ENCODE data around the gene GPT2.
A peak's percentile ranks its signal among the peaks of the same experiment; 100 is the strongest.
"Not testable (repeated sequence)": the region's sequence is repeated elsewhere in the genome, so short reads cannot be mapped to it uniquely, and the experiment has no call there.

The GPT2 gene

DNA sequence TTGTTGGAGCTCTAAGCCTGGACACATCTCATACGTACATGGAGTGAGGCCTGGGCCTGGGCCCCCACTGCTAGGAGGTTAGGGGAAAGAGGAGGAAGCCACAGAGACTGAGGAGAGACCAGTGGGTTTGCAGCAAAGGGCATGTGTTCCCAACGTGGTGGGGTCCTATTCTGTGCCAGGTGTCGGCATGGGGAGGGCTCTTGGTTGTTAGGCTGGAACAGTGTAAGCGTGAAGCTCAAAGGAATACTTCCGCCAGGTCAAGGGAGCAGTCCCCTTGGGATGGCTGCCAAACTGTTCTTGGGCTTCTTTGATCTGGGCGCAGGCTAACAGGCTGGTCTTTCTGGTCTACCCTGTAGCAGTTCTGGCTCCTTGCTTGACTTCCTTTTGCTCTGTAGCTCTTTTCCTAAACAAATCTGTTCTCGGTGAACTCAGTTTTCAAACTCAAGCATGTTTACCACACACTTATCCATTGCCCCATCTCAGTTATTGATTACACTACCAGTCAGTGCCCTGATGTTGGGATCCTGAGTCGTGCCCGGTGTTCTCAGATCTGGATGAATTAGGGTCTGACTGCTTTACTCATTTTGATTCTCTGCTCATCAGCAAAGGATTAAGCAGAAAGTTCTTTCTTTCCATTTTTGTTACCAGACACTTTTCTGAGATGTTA, 36.4 kb downstream of the GPT2 start:
- DNase-seq (ENCODE audit: low read depth): no peak

DNA sequence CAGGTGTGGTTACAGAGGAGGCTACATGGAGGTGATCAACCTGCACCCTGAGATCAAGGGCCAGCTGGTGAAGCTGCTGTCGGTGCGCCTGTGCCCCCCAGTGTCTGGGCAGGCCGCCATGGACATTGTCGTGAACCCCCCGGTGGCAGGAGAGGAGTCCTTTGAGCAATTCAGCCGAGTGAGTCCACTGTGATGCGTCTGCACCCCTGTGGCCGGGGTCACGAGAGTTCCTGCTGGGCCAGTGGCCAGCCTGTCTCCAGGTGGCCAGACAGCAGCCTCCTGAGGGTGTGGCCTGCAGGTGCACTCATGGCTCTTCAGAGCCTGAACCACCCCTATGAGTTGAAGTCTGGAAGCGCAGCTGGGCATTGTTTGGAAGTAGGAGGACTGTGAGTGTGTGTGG, 38.1 kb downstream of the GPT2 start:
- DNase-seq (ENCODE audit: low read depth): no peak

DNA sequence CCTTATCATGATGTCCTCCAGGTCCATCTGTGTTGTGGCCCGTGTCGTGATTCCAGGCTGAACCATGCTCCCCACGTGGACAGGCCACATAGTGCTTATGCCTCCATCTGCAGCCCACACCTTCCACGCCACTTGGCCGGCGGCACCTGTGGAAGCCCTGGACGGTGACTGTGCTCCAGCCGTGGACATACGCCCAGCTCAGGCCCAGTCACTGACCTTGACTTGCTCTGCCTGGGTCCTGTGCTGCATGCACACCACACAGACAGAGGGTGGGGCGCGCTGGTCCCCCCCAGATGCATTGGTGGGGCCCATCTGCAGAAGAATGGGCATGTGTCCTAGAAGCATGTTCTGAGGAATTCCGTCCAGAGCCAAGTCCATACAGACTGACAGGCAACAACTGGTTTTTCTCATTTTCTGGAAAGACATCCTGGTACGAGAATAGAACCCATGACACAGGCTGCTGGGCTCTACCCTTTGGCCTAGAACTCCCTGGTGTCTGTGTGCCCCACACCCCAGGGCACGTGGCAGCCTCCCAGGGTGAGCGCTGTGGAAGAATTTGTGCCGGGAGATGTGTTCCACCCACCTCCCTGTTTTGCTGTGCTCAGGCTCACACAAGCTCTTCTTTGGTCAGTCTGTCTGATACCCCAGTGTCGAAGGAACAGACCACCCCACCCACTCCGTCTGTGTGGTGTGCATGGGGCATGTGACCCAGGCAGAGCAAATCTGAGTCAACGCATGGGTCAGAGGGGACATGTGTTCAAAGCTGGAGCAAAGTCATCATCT, 39.5 kb downstream of the GPT2 start:
- DNase-seq (ENCODE audit: low read depth): no peak

DNA sequence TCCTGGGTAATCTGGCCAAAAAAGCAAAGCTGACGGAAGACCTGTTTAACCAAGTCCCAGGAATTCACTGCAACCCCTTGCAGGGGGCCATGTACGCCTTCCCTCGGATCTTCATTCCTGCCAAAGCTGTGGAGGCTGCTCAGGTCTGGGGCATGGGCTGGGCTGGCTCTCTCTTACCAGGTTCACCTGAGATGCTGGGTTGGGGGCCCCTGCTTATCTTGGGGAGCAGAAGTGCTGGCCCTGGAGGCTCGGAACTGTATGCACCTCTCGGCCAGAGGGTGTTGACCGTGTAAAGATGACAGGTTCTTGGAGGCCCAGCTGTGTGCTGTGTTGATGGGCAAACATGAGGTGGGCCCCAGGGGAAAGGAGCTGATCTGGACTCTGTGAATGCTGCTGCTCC, 40.2 kb downstream of the GPT2 start:
- DNase-seq (ENCODE audit: low read depth): no peak

DNA sequence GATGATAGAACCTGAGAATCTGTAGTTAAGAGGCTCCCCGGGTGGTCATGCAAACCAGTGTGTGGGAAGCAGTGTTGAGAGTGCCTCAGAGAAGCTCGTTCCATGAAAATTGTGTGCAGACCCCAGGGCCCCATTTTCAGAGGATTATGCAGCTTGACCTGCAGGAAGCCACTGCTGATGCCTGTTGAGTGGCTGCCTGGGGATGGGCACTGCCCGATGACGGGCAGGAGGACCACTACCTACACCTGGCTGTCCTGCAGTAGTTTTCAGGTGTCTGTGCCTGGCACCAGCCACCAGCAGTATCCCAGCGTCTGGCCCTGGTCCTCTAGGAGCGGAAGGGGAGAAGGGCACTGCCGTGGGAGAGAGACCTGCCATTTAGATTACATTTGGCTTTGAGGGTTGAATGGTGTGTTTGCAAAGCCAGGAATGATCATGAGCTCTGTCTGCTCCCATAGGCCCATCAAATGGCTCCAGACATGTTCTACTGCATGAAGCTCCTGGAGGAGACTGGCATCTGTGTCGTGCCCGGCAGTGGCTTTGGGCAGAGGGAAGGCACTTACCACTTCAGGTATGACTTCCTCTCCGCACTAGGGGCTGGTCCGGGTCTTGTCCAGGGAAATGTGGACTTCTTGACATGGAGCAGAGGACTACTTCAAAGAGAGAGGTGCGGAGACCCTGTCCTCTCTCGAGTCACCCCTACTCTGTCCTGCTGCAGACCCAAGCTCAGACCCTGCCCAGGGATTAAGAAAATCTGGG, 42.5 kb downstream of the GPT2 start:
- DNase-seq (ENCODE audit: low read depth): no peak

DNA sequence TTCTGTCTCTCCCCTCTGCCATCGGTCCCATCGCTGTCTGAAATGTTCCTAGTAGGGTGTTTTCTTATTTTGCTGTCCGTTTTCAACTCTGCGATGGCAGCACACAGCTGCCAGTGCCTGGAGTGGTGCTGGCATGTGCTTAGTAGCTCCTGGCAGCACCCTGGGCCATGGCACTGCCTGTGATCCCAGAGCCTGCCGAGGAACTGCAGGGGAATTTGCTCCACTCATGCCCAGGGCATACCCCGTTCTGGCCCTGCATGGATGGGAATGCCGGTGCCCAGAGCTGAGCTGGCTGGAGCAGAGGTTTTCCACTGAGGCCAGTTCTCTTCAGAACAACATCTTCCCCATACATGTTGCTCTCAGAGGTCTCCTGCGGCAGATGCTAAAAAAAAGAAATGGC, 43.1 kb downstream of the GPT2 start:
- DNase-seq (ENCODE audit: low read depth): no peak

DNA sequence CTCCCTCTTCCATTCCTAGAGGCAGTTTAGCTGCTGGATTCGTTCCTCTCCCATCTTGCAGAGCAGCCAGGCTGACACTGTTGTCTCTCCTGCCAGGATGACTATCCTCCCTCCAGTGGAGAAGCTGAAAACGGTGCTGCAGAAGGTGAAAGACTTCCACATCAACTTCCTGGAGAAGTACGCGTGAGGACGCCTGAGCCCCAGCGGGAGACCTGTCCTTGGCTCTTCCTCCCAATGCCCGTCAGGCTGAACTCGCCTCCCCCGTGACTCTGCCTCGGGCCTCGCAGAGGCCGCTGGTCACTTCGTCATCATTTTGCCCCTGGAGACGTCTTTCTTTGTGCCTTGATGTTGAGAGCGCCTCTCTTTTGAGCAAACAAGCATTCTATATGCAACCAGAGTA, 44.6 kb downstream of the GPT2 start:
- DNase-seq (ENCODE audit: low read depth): no peak

DNA sequence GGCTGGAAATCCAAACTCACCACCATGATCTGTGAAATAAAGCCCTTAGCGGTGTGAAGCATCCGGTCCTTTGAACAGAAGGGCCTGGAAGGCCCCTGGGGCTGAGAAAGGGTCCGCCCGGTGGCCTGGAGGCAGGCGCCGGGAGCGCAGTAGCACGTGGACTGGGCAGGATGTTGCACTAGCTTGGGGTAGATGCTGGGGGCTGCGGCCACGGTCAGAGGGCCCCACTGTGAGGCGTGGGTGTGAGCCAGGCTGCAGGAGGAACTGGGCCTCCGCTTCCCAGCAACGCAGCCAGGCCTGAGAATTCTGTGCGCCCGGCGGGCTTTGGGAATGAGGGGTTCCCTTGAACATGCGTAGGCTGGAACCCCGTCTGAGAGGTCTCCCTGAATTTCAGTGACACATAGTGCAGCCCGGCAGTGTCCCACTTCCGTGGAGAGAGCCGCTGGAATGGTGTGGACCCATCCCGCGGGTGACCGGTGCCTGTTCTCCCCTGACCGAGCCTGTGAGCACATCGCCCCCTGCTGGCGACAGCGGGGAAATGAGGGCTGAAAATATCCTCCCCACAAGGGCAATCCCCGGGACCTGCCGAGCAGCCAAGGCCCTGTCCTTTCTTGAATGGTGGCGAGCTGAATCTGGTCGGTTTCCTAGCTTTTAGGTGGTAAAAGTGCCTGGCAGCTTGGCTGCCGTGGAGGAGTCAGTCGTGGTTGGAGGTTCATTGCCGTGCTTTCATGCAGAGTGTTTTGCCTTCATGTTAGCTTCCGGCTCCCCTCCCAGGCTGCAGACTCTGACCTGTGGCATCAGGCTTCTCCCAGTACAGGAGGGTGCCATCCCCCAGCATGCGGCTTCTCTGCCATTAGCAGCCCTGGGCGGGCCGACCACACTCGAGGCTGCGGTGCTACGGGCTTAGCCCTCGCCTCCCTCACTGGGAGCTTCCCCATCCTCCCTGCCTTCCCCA, 45.5 kb downstream of the GPT2 start:
- peak; percentile 25 for DNase-seq (ENCODE audit: low read depth)

DNA sequence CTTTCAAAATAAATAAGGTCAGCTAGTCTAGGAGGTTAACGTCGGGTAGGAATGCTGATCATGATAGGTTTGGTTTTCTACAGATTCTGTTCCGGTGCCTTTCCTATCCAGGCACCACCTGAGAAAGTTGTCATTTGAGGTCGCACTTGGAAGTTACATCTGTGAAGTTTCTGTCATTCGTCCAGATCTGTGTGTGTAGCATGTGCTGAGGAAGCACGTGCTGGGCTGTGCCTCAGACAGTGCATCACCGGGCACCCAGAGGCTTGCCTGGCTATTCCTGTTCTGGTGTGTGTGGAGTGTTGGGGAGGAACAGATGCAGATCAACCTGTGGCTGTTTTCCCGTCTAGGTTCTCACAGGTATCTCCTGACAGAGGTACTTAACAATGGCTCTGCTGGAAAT, 46.7 kb downstream of the GPT2 start:
- no peak for DNase-seq (ENCODE audit: low read depth)

DNA sequence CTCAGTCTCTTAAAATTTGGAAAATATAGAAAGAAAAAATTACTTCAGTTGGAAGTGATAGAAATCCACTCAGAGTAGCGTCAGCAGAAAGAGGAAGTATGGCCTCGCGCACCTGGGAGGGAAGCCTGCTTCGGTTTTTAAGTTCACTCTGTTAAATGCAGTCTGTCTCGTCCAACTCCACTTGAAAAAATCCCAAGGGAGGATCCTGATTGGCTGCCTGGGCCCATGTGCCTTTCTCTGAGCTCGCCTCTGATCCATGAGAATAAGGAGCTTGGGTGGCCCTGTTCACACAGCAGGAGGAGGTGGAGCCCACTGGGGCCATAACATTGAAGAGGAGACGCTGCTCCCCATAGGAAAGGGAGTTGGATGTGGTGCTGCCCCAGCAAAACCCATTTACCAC, 48.6 kb downstream of the GPT2 start:
- no peak for DNase-seq (ENCODE audit: low read depth)

DNA sequence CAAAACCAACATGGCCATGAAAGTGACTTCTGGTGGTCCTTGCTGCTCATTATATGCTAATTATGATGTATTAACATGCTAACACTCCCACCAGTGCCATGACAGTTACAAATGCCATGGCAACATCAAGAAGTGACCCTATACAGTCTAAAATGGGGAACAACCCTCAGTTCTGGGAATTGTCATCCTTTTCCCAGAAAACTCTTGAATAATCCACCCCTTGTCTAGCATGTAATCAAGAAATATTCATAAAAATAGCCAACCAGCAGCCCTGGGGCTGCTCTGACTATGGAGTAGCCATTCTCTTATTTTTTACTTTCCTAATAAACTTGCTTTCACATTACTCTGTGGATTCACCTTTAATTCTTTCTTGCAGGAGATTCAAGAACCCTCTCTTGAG, 53.4 kb downstream of the GPT2 start:
- no peak for DNase-seq (ENCODE audit: low read depth)

DNA sequence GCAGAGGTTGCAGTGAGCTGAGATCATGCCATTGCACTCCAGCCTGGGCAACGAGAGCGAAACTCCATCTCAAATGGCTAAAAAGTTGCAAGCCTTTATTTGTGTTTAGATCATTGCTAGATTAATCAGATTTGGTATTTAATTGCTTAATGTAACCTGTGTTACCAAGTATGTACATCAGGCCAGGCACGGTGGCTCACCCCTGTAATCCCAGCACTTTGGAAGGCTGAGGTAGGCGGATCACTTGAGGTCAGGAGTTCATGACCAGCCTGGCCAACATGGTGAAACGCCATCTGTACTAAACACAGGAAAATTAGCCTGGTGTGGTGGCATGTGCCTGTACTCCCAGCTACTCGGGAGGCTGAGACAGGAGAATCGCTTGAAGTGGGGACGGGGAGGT, 60.6 kb downstream of the GPT2 start:
- DNase-seq (ENCODE audit: low read depth): not testable (repeated sequence)

DNA sequence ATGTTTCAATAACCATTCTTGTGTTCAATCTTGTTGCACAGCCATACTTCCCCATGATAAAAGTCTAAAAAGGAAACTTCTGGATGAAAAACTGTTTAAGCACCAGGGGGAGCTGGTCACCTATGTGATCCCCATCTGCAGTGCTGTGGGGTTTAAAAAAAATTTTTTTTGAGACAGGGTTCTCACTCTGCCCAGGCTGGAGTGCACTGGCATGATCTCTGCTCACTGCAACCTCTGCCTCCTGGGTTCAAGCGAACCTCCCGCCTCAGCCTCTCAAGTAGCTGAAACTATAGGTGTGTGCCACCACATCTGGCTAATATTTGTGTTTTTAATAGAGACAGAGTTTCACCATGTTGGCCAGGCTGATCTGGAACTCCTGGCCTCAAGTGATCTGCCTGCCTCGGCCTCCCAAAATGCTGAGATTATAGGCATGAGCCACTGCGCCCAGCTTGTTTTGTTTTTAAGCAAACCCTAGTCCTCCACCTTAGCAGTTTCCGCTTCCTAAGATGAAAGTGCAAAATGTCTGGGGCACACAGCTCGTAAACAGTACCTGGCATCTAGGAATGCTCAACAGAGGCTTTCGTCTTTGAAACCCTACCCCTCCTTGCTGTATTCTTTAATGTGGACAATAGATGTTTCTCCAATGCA, 63.9 kb downstream of the GPT2 start:
- no peak for DNase-seq (ENCODE audit: low read depth)

DNA sequence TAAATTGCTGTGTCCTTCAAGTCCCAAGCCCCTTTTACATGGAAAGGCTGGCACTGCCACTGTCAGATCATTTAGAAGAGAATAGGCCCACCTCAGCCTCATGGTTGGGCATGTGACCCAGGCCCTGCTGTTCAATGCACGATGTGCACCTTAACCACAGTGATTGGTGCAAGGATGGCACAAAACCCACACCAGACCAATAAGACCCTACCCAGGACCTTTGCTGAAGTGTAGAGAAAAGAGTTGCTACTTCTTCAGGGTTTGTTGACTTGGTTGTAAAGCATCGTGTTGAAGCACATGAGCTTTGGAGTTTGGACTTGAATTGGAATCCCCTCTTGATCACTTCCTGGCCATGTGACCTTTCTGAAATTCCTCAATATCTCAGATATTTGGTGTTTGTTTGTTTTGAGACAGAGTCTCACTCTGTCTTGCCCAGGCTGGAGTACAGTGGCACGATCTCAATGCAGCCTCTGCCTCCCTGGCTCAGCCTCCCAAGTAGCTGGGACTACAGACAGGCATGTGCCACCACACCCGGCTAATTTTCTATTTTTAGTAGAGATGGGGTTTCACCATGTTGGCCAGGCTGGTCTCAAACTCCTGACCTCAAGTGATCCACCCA, 64.5 kb downstream of the GPT2 start:
- no peak for DNase-seq (ENCODE audit: low read depth)

DNA sequence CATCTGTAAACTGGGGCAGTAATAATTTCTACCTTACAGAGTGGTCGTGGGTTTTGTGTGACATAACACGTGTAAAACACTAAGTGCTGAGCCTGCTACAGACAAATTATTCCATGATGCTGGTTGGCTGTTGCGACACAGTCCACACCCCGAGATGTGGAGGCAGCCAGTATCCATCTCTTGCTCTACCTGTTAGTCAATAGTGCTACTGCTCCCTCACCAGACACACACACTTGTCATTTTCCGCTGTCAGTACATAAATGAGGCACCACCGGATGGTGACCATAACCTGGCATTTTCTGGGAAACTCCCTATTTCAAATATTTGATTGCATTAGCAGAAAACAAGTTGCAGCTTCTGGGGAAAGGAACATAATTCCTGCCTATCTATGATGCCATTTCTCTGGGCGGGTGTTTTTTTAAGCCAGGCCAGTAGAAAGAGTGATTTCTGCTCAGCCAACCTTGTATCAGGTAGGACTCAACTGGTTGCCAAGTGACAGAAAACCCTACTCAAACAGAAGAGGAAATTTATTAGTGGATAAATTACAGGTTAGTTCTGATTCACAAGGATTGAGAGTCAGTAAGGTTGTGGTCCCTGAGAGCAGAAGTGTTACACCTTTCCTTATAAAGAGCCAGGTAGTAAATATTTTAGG, 65.2 kb downstream of the GPT2 start:
- no peak for DNase-seq (ENCODE audit: low read depth)

DNA sequence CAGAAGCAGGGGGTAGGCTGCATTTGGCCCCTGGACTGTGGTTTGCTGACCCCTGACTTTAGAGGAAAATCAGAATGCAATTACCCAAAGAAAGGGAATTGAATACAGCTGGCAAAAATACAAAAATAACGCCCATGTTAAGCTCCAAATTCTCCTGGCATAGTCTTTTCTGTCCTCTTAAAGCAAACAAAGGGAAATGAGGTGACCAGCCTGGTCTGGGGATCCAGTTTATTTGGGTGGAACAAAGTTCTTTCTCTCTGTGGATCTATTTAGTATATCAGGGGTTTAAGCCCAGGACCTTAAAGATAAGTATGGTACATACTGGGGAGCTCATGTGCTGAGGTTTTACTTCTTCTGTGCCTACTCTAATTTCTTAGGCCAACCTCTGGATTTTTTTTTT, 65.8 kb downstream of the GPT2 start:
- no peak for DNase-seq (ENCODE audit: low read depth)

DNA sequence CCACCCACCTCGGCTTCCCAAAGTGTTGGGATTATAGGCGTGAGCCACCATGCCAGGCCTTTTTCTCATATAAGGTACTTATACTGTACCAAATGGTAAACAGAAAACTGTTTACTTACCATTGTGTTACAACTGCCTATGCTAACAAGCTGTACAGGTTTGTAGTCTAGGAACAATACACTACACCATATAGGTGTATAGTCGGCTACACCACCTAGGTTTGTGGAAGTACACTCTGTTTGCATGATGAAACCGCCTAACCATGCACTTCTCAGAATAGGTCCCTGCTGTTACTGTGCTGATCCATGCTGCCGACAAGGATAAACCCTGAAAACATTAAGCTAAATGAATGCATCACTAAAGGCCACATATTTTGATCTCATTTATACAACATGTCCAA, 70.4 kb downstream of the GPT2 start:
- DNase-seq (ENCODE audit: low read depth): no peak

DNA sequence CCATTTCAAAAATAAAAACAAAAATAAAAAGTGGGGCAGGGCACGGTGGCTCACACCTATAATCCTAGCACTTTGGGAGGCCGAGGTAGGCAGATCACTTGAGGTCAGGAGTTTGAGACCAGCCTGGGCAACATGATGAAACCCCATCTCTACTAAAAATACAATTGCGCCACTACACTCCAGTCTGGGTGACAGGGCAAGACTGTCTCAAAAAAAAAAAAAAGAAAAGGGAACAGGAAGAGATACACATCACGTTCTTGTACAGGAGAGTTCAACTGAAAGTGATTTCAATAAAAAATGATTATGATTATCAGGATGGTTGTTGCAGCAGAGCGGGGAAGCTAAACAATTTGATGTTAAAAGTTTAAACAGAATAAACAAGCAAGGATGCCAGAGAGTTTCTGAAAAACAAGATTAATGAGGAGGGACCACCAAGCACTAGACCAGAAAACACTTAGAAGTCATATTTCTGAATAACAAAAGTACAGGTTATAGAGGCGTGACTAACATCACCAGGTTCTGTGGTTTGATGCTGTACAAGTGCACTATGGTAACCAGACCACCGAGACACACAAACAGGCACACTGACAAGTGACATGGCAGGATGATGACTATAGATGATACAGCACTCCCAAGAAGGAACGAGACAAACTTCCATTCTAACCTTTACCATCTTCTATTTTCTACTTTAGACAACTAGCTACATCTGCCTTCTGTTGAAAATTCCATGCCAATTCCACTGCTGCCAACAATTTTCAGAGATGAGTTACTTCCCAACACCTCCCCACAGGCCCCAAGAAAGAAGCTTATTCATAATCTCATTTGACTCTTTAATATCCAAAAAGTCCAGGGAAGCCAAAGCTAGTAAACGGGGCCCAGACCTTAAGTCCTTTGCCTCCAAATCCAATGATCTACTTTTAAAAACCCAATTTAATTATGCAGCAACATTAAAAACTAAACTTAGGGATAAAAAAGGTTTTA, 77.5 kb downstream of the GPT2 start:
- no peak for DNase-seq (ENCODE audit: low read depth)

DNA sequence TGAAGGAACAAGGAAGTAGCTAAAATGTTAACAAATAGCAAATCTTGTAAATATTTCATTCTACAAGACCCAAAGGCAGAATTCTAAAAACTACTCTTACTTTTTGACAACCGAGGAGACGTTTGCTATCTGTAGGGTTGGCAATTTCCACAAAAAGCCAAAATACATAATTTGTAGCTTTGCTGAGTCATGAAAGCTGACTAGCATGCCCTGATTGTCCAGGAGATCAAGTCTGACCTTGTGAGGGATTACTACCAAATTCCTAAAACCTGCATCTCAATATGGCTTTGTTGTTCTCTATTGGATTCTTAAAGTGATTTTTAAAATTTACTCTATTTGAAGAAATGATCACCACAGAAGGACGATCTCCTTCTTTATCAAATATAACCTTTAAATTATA, 78.5 kb downstream of the GPT2 start:
- no peak for DNase-seq (ENCODE audit: low read depth)
